Breast epithelium (tissue), 4 donors: ENCODE results near the gene PPM1H. TPM values are rescaled to one million over a fixed set of nuclear protein-coding genes. Genes with fewer than 3 reads are reported as not detected.

Experiments
- DNase-seq, 2 donors: peaks; one replicate each; pipeline ENCODE4 v3.0.0-alpha.2; 2019; ENCODE audit warnings: low spot score in 2 of 2
- H3K27ac ChIP-seq, 2 donors: fragments of 200-600 bp; sonication (generic) in 1 of 2; one replicate each; pipeline ENCODE4 v1.5.1; 2016 to 2019; ENCODE audit warnings: mild to moderate bottlenecking in 1 of 2
- H3K27me3 ChIP-seq, 2 donors: fragments of 200-600 bp; sonication (generic) in 1 of 2; one replicate each; pipeline versions ENCODE4 v1.5.1 to v1.6.0; 2017 to 2019; ENCODE audit warnings: control low read depth in 1 of 2, mild to moderate bottlenecking in 1 of 2
- H3K36me3 ChIP-seq: fragments of 200-600 bp; one replicate; pipeline ENCODE4 v1.5.1; 2019
- H3K4me1 ChIP-seq, 2 donors: fragments of 200-600 bp; sonication (generic); one replicate each; pipeline ENCODE4 v1.5.1; 2016 to 2019; ENCODE audit warnings: control low read depth in 1 of 2
- H3K4me3 ChIP-seq, 3 donors: fragments of 200-600 bp; sonication (generic); 1 replicate in 2 of 3; 2 replicates in 1 of 3; pipeline ENCODE4 v1.5.1; 2016 to 2019; ENCODE audit warnings: mild to moderate bottlenecking in 3 of 3, moderate library complexity in 2 of 3
- H3K9me3 ChIP-seq, 2 donors: fragments of 200-600 bp; sonication (generic) in 1 of 2; one replicate each; pipeline ENCODE4 v1.5.1; 2016 to 2019; ENCODE audit warnings: control low read depth in 1 of 2
- POLR2A ChIP-seq: fragments of 450-650 bp; IDR thresholded peaks from one replicate; pipeline ENCODE4 v1.6.1; 2016; ENCODE audit warnings: antibody characterized with exemption, mild to moderate bottlenecking, moderate library complexity
- POLR2AphosphoS5 ChIP-seq, 3 donors: sonication (generic); formaldehyde crosslinking; IDR thresholded peaks; one replicate each; pipeline ENCODE4 v1.6.1; 2017; ENCODE audit warnings: antibody characterized with exemption in 3 of 3
- intact Hi-C: fragments of 100-400 bp; cut with DNase I; formaldehyde crosslinking; loops from one replicate; pipeline ENCODE4 v1.15.1; 2023; ENCODE audit warnings: low total_unique reads
- total RNA-seq, 3 donors: library from RNA; depleted of rRNA; stranded (reverse); fragments of >200 nt; gene quantifications; one replicate each; pipeline ENCODE4 v1.1.0, GENCODE V29; 2016
- TF ChIP-seq, protein P1 (sequence below), 3 donors: fragments of 450-650 bp; IDR thresholded peaks; one replicate each; pipeline ENCODE4 v1.5.1; 2016 to 2017; ENCODE audit warnings: antibody characterized with exemption in 3 of 3, mild to moderate bottlenecking in 3 of 3, moderate library complexity in 3 of 3

Gene PPM1H
- total RNA-seq, 3 donors from 2014 or later = 2.2 to 15.4 (median 13.5) TPM

GRCh38 chr12:62856454-62856853 is 78.5 kb downstream of the PPM1H start:
- no peak for DNase-seq
- Histone ChIP-seq H3K27me3 (no peaks in the 10 kb centered on the region), H3K4me3 (no peak overlapping the region), H3K36me3 (no peaks in the 10 kb centered on the region), H3K9me3 (no peaks in the 10 kb centered on the region), H3K27ac (no peak overlapping the region), H3K4me1 (no peaks in the 10 kb centered on the region)
- intact Hi-C loops = no loop called here
- no peak for TF ChIP-seq POLR2AphosphoS5 (IDR thresholded peaks at IDR 0.05)
- TF ChIP-seq, protein P1, sequence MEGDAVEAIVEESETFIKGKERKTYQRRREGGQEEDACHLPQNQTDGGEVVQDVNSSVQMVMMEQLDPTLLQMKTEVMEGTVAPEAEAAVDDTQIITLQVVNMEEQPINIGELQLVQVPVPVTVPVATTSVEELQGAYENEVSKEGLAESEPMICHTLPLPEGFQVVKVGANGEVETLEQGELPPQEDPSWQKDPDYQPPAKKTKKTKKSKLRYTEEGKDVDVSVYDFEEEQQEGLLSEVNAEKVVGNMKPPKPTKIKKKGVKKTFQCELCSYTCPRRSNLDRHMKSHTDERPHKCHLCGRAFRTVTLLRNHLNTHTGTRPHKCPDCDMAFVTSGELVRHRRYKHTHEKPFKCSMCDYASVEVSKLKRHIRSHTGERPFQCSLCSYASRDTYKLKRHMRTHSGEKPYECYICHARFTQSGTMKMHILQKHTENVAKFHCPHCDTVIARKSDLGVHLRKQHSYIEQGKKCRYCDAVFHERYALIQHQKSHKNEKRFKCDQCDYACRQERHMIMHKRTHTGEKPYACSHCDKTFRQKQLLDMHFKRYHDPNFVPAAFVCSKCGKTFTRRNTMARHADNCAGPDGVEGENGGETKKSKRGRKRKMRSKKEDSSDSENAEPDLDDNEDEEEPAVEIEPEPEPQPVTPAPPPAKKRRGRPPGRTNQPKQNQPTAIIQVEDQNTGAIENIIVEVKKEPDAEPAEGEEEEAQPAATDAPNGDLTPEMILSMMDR (IDR thresholded peaks at IDR 0.05) = no peak
- no peak for TF ChIP-seq POLR2A

DNA sequence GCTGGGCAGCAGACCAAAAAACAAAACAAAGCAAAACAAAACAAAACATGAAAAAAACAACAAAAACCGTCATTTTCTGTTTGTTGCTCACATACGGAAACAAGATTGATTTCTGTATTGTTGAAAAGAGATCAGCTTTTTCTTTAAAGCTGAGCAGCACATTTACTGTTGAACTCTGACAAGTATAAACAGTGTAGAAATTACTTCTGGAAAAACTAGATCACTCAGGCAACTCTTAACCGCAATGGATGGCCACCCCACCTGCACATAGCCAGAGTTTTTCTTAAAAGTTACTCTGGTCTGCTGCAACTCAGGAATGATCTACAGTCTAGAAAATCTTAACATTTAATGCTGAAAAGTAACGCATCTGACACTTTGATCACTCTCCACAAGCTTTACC is 80.9 kb downstream of the PPM1H start:
- TF ChIP-seq POLR2AphosphoS5 (IDR thresholded peaks at IDR 0.05) (no peak), POLR2A (no peak)
- TF ChIP-seq, protein P1 (IDR thresholded peaks at IDR 0.05) = no peak
- no peak for DNase-seq
- no peaks in the 10 kb centered on the region for H3K27me3 ChIP-seq
- no peaks in the 10 kb centered on the region for H3K9me3 ChIP-seq
- intact Hi-C loops = no loop called here
- no peak overlapping the region for H3K4me3 ChIP-seq
- H3K36me3 ChIP-seq = no peaks in the 10 kb centered on the region
- no peaks in the 10 kb centered on the region for H3K4me1 ChIP-seq
- no peak overlapping the region for H3K27ac ChIP-seq

- Histone ChIP-seq H3K27me3 (no peaks in the 10 kb centered on the region), H3K4me3 (no peak overlapping the region), H3K4me1 (no peaks in the 10 kb centered on the region), H3K27ac (no peak overlapping the region), H3K9me3 (no peaks in the 10 kb centered on the region), H3K36me3 (no peaks in the 10 kb centered on the region)
- intact Hi-C loops = no loop called here
- no peak for DNase-seq
- TF ChIP-seq POLR2AphosphoS5 (IDR thresholded peaks at IDR 0.05) (no peak), POLR2A (no peak)
- TF ChIP-seq, protein P1 (IDR thresholded peaks at IDR 0.05) = no peak
Observed at GRCh38 chr12:62849398-62849797, 85.6 kb downstream of the PPM1H start.

DNA sequence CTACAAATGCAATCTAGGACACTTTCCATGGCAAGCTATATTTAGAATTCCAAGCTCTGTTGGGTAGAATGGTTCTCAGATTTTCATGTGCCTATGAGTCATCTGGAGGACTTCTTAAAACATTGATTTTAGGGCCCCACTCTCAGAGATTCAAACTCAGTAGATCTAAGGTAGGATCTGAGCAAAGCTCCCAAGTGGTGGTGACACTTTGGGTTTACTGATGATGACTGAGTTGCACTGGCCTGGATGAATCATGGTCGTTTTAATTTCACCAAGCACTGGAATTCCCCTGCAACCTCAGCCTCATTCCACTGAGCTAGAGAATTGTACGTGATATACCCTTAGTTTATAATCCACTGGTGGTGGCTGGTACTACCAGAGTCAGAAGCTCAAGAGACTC is 86.5 kb downstream of the PPM1H start:
- TF ChIP-seq POLR2A = no peak
- TF ChIP-seq, protein P1 (IDR thresholded peaks at IDR 0.05) = no peak
- no peak for TF ChIP-seq POLR2AphosphoS5 (IDR thresholded peaks at IDR 0.05)
- Histone ChIP-seq H3K9me3 (no peaks in the 10 kb centered on the region), H3K36me3 (no peaks in the 10 kb centered on the region), H3K27ac (no peak overlapping the region), H3K4me1 (no peaks in the 10 kb centered on the region), H3K4me3 (no peak overlapping the region), H3K27me3 (no peaks in the 10 kb centered on the region)
- intact Hi-C loops = no loop called here
- no peak for DNase-seq

DNA sequence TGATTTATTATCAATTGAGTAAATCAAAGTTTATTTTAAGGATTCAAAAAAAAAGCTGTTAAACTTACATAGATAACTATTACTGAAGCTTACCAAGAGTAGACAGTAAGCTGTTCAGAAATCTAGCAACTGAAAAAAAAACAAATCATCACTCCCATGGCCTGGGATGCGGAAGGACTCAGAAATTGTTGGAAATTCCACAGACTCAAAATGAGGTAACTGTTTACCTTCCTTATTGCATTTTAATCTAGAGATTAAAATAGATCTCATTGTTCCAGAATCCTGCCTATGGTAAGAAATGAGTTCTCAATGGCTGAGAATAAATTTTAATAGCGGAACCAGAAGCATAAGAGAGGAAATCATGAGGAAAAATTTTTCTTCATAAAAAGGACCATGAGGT is 87.2 kb downstream of the PPM1H start:
- TF ChIP-seq POLR2AphosphoS5 (IDR thresholded peaks at IDR 0.05) = no peak
- no peak for DNase-seq
- Histone ChIP-seq H3K27me3 (no peaks in the 10 kb centered on the region), H3K9me3 (no peaks in the 10 kb centered on the region), H3K4me3 (no peak overlapping the region), H3K27ac (peak overlapping the region in 1 of 2 donors; percentile 29), H3K36me3 (no peaks in the 10 kb centered on the region), H3K4me1 (no peaks in the 10 kb centered on the region)
- intact Hi-C loops = no loop called here

GRCh38 chr12:62846491-62846890 is 88.5 kb downstream of the PPM1H start:
- no peak overlapping the region for H3K27ac ChIP-seq
- no peak for DNase-seq
- H3K4me3 ChIP-seq = no peak overlapping the region
- no peak for TF ChIP-seq POLR2A
- no peak for TF ChIP-seq POLR2AphosphoS5 (IDR thresholded peaks at IDR 0.05)
- TF ChIP-seq, protein P1 (IDR thresholded peaks at IDR 0.05) = no peak
- no peaks in the 10 kb centered on the region for H3K4me1 ChIP-seq
- no peaks in the 10 kb centered on the region for H3K27me3 ChIP-seq
- no peaks in the 10 kb centered on the region for H3K36me3 ChIP-seq
- intact Hi-C loops = no loop called here
- no peaks in the 10 kb centered on the region for H3K9me3 ChIP-seq
